Kidney epithelial cell (primary cell): ENCODE results near the gene PCDHA2. TPM values are rescaled to one million over a fixed set of nuclear protein-coding genes. Genes with fewer than 3 reads are reported as not detected.
"Not testable (repeated sequence)": the region's sequence is repeated elsewhere in the genome, so short reads cannot be mapped to it uniquely, and the experiment has no call there.

Experiments
- DNase-seq: peaks from one replicate; pipeline ENCODE4 v3.0.0-alpha.2; 2010; ENCODE audit warnings: low read depth
- H3K27me3 ChIP-seq: 2 replicates; pipeline ENCODE4 v1.6.0; 2011; ENCODE audit warnings: low read length; ENCODE audit not compliant: control insufficient read depth, insufficient read depth
- H3K36me3 ChIP-seq: 2 replicates; pipeline ENCODE4 v1.5.1; 2011; ENCODE audit warnings: low read length; ENCODE audit not compliant: control insufficient read depth, insufficient read depth
- H3K4me3 ChIP-seq: 2 replicates; pipeline ENCODE4 v1.5.1; 2011; ENCODE audit warnings: low read depth, mild to moderate bottlenecking, control low read depth, low read length
- CTCF ChIP-seq: IDR thresholded peaks from 2 replicates; pipeline ENCODE4 v1.5.1; 2011; ENCODE audit warnings: mild to moderate bottlenecking, moderate library complexity, low read length, control low read depth, inconsistent platforms; ENCODE audit not compliant: insufficient read depth, poor library complexity, severe bottlenecking
- total RNA-seq: library from RNA; depleted of rRNA; stranded (reverse); fragments of >200 nt; gene quantifications from 2 replicates; pipeline ENCODE4 v1.2.3, GENCODE V29; 2015

The PCDHA2 gene
- total RNA-seq, 1 donor from 2014 or later = not detected

- Histone ChIP-seq H3K36me3 (no peaks in the 10 kb centered on the region), H3K4me3 (no peak overlapping the region), H3K27me3 (no peaks in the 10 kb centered on the region)
- DNase-seq = no peak
- no peak for TF ChIP-seq CTCF
Observed at GRCh38 chr5:140828362-140828737, 33.7 kb downstream of the PCDHA2 start.

DNA sequence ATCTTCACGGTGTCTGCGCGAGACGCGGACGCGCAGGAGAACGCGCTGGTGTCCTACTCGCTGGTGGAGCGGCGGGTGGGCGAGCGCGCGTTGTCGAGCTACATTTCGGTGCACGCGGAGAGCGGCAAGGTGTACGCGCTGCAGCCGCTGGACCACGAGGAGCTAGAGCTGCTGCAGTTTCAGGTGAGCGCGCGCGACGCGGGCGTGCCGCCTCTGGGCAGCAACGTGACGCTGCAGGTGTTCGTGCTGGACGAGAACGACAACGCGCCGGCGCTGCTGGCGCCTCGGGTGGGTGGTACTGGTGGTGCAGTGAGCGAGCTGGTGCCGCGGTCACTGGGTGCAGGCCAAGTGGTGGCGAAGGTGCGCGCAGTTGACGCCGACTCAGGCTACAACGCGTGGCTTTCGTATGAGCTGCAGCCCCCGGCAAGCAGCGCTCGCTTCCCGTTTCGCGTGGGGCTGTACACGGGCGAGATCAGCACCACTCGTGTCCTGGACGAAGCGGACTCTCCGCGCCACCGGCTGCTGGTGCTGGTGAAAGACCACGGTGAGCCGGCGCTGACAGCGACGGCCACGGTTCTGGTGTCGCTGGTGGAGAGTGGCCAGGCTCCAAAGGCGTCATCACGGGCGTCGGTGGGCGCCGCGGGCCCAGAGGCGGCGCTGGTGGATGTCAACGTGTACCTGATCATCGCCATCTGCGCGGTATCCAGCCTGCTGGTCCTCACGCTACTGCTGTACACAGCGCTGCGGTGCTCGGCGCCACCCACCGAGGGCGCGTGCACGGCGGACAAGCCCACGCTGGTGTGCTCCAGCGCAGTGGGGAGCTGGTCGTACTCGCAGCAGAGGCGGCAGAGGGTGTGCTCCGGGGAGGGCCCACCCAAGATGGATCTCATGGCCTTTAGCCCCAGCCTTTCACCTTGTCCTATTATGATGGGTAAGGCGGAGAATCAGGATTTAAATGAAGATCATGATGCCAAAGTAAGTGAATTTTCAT, 35.2 kb downstream of the PCDHA2 start:
- not testable (repeated sequence) for H3K36me3 ChIP-seq, H3K4me3 ChIP-seq, DNase-seq, H3K27me3 ChIP-seq

DNA sequence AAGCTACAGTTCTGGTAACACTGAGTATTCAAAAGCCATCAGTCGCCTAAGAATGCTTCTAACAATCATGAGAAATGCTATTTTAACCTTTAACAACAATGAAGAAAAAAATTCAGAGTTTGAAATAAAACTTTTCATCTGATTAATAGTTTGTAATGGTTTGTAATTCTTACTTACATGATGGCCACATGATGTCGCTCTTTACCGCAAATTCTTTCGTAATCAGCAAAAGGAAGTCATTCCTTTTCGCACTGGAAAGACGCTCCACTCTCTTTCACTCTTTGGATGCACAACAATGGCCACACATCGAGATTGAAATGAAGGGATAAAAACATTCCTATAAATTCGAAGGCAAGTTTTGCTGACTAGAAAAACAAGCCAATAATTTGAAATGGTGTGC, 39.3 kb downstream of the PCDHA2 start, which contains the start of gene PCDHA7:
PCDHA7 (plus strand) TSS at position 277 of the 400 bp plus-strand sequence; CDS start at position 392, 115 bp downstream.
- DNase-seq = no peak
- no peak within 1 kb of the TSS for H3K4me3 ChIP-seq
- no peak for TF ChIP-seq CTCF
- no peaks in the 10 kb centered on the region for H3K27me3 ChIP-seq
- H3K36me3 ChIP-seq = no peaks in the 10 kb centered on the region

GRCh38 chr5:140834439-140835008, 39.9 kb downstream of the PCDHA2 start:
- DNase-seq, H3K36me3 ChIP-seq, H3K27me3 ChIP-seq, H3K4me3 ChIP-seq: not testable (repeated sequence)

DNA sequence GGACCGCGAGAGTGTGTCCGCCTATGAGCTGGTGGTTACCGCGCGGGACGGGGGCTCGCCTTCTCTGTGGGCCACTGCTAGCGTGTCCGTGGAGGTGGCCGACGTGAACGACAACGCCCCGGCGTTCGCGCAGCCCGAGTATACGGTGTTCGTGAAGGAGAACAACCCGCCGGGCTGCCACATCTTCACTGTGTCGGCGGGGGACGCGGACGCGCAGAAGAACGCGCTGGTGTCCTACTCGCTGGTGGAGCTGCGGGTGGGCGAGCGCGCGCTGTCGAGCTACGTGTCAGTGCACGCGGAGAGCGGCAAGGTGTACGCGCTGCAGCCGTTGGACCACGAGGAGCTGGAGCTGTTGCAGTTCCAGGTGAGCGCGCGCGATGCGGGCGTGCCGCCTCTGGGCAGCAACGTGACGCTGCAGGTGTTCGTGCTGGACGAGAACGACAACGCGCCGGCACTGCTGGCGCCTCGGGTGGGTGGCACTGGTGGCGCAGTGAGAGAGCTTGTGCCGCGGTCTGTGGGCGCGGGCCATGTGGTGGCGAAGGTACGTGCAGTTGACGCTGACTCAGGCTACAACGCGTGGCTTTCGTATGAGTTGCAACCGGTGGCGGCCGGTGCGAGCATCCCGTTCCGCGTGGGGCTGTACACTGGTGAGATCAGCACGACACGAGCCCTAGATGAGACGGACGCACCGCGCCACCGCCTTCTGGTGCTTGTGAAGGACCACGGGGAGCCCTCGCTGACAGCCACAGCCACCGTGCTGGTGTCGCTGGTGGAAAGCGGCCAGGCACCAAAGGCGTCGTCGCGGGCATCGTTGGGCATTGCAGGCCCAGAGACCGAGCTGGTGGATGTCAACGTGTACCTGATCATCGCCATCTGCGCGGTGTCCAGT, 41.2 kb downstream of the PCDHA2 start:
- H3K4me3 ChIP-seq = no peak overlapping the region
- TF ChIP-seq CTCF = no peak
- DNase-seq = no peak
- H3K27me3 ChIP-seq = no peaks in the 10 kb centered on the region
- H3K36me3 ChIP-seq = no peaks in the 10 kb centered on the region

DNA sequence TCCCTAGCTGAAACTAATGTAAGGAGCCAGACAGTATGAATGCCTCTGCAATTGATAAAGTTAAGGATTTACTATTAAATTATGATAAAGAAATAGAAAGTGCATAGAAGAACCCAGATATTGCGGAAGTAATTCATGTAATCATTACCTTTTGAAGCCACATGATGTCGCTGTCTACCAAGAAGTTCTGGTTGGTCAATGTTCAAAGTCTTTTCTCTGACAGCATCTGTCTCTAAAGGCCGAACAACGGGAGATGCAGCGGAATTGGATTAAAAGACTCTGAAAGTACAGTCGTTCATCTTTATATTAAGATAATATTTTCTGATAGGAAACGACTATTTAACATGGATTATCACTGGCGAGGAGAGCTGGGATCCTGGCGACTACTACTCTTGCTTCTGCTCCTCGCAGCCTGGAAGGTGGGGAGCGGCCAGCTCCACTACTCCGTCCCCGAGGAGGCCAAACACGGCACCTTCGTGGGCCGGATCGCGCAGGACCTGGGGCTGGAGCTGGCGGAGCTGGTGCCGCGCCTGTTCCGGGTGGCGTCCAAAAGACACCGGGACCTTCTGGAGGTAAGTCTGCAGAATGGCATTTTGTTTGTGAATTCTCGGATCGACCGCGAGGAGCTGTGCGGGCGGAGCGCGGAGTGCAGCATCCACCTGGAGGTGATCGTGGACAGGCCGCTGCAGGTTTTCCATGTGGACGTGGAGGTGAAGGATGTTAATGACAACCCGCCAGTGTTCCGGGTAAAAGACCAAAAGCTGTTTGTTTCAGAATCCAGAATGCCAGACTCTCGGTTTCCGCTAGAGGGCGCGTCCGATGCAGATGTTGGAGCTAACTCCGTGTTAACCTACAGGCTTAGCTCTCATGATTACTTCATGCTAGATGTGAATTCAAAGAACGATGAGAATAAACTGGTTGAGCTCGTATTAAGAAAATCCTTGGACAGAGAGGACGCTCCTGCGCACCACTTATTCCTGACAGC, 46.6 kb downstream of the PCDHA2 start, which contains the start of gene PCDHA8:
PCDHA8 (plus strand) TSS at position 210 of the 985 bp plus-strand sequence; CDS start at position 345, 135 bp downstream.
- Histone ChIP-seq H3K27me3 (no peaks in the 10 kb centered on the region), H3K36me3 (no peaks in the 10 kb centered on the region), H3K4me3 (no peak within 1 kb of the TSS)
- no peak for DNase-seq
- TF ChIP-seq CTCF = peak; percentile 15
